ENCODE data around the gene PHF24.

Gene PHF24

DNA sequence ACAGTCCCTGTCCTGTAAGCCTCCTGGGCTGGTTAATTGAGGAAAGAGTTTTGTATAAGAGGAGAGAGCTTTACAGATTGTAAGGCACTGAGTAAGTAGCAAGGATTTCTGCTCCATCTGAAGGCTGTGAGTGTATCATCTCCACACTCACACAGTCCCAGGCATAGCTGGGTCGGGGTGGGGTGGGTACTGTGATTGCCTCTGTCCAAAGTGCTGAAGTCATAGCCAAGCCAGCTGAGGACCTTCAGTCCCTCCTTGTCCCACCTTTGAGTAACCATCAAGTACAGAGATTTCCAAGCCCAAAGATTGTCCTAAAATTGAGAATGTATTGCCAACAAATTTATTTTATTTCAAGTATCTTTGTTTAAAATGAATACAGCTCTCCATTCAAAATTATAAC lies 26.0 kb downstream of the PHF24 start:
- DNase-seq: no peak

DNA sequence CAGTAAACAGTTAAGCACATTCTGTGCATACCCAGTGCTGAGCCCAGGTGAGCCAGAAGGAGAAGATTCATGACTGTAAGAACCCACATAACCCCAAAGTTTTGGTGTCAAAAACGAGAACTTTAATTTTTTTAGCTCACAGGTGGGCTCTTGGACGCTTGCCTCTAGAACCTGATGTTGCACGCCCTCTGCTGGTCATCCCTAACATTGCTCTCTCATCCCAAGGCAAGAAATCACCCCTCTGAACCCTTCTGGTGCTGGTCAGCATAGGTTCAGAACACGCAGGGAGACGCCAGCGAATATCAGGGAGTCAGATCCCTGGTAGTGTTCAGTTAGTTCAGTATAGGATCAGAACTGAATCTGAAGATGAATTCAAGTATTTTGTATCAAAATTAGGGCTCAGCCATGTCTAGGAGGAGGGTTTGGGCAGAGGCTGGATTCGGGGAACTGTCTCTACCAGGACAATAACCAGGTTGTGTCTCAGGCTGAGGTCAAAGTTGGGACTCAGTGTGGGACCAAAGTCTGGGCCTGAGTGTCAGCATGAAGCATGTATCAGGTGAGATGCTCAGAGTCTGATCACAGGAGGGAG lies 27.3 kb downstream of the PHF24 start:
- DNase-seq: peak in 1 of 2 experiments; percentile 12

DNA sequence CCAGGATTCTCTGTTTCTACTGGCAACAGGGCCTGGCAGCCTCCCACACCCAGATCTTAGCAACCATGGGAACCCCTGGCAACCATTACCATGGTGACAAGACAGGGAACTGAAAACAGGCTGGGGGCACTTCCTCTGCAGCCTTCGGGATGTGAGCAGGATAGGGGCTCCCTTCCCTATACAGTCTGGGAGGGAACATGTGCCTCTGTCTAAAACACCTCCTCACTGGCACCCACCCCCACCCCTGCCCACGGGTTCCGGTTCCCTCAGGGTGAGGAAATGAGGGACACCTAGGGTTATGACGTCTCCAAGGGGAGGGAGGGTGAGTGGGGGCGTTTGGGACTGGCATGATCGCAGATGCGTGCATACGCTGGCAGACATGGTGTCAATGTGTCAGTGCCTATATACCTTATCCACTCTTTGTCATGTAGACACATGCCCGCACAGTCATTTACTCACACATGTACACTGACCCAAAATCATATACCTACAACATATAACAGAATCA lies 28.5 kb downstream of the PHF24 start:
- no peak for DNase-seq

DNA sequence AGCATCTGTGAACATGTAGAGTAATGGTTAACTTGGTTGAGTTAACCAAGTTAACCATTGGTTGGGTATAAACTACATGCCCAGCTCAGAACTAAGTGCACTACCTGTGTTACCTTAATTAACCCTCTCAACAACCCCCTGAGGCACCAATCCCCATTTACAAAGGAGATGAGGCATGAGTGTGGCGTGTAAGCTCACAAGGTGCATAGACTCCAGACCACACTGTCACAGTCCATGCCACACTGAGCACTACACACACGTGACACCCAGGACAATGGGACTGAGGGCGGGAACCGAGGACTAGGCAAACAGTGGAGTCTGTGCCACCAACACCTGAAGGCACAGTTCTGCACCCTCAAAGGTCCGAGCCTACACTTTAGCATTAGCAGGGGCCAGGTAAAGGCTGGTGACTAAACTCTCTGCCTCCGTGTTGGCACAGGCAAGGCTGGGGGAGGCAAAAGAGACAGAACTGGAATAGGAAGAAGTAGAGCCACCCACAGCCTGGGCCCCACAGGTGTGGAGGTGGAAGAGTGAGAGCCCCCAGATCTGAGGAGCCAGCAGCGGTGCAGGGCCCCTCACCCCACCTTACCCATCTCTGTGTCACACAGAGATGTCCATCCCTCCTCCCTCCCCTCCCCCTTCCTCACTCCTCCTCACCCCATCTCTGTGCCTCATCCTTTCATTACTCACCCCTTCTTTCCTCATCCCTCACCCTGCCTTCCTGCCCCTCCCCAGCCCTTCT lies 29.2 kb downstream of the PHF24 start:
- peak in 1 of 2 experiments; percentile 35 for DNase-seq

DNA sequence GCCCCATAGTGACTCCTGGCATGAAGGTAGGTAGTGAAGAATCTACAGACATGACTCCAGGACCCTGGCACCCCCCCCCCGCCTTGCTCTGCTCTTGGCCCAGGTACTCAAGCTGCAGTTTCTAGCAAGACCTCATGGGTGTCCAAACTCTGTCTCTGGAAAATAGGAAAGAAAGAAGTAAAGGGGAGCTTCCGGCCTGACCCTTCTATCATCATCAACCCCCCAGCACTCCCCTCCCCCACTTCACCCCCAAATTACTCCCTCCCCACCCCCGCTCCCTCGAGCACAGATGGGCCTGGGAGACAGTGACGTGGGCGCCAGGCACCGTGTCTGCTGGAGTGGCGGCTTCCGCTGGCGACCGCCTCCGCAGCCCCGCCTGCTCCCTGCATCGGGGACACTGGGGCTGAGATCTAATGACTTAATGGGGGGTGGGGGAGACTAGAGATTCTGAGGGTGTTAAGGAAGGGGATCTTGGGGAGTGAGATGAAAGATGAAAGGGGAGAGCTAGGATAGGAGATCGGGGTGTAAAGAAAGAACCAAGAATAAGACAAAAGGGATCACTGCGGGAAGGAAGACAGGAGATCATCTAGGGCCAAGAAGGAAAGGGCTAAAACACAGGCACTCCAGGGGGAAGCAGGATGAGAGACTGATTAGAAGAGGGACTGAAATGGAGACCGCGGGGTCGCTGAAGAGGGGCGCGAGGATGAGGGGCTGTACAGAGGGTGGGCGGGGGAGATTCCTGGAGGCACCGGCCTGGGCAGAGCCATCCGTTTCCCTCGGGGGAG lies 30.3 kb downstream of the PHF24 start:
- DNase-seq: no peak

DNA sequence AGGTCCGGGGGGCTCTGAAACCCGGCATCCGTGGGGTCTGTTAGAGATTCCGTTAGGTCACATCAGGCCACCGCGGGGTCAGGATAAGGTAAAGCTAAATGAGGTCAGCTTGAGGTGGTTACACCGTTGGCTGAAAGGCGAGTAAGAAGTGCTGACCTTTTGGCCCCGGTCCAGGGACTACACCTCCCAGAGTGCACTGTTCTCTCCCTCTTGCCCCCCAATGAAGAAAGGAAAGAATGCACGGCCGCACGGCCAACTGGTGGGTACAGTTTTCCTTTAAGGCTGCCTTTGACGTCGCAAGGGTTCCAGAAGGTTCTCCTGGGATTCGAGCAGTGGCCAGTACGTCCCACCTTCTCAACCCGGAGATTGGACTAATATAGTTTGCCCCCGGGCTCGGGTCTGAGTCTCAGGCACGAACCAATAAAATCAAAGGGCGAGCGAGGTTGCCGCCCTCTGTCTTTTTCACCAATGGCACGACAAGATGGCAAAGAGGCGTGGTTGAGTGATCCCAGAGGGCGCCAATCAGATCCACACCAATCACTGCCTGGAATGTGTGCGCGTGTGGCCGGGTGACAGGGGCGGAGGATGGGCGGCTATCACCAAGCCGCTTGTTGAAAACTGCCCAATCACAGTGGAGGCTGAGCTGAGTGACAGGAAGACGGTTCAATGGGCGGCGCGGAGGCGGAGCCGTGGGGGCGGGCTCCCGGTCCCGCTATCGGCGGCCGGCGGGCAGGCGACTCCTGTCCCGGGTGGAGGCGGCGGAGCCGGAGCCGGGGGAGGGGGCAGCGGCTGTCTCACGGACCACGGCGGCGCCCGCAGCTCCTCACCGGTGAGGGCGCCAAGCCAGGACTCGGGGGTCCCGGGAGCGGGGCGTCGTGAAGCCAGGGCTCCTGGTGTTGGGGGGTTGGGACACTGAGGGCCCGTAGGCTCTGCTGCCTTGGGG lies 31.2 kb downstream of the PHF24 start, which contains the start of gene DNAJB5:
DNAJB5 (plus strand) TSS at position 743 of the 943 bp plus-strand sequence. CDS start 886 bp downstream, outside the sequence.
- DNase-seq: peak; percentile 87 to 90

DNA sequence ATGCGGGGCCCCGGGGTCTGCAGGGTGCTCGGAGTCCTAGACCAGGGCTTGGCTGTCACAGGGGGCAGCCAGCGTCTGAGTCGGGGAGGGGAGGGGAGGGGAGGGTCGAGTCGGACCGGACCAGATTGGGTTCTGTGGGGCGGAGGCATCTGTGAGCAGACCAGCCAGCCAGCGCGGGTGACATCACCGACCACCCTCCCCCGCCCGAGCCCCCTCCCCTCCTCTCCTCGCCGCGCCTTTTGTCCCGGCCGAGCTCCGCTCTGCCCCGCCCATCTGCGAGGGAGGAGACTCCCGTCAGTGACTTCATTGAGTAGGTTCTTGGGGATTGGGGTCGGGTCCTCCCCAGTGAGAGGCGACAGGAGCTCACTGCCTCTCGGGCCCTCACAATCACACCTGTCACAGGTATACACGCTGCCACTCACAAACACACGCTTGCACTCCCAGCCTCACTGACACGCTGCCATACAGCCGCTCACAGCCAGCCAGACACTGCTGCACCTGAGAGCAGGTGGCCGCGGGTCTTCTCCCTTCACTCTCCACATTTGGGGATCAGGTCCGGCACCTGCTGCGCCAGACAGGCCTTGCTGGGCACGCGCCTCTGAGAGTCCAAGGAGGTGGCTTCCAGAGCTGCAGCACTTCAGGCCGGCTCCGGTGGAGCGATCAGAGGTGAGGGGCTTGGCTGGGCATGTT lies 32.0 kb downstream of the PHF24 start:
- peak in 1 of 2 experiments; percentile 24 for DNase-seq

DNA sequence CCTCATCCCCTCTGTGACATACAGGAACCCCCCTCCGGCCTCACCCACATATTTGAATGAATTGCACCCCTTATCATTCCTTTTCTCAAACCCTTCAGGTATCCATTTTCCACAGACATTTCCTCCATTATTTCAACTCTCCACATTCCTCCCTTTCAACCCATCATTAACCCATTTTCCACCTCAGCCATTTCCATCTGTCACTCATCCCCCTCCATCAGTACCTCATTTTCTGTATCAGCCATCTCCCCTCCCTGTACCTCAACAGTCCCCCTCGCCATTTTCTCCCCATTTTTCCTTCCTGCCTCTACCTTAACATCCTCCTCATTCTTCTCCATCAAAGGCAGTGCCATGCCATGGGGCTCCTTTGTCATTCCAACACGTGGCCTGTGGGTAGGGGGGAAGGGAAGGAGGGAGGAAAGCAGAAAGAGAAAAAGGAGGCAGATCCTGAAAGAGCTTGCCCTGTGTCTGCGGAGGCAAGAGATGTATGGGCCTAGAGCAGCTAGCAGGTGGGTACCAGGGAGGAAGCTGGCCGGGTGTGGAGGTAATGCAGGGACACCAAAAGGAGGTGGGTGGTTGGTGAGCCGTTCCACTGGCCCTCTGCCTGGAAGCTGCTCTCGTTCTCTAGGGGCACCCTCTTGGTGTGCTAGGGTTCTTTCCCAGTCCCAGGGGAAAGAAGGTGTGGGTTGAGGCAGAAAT lies 33.0 kb downstream of the PHF24 start:
- DNase-seq: no peak

DNA sequence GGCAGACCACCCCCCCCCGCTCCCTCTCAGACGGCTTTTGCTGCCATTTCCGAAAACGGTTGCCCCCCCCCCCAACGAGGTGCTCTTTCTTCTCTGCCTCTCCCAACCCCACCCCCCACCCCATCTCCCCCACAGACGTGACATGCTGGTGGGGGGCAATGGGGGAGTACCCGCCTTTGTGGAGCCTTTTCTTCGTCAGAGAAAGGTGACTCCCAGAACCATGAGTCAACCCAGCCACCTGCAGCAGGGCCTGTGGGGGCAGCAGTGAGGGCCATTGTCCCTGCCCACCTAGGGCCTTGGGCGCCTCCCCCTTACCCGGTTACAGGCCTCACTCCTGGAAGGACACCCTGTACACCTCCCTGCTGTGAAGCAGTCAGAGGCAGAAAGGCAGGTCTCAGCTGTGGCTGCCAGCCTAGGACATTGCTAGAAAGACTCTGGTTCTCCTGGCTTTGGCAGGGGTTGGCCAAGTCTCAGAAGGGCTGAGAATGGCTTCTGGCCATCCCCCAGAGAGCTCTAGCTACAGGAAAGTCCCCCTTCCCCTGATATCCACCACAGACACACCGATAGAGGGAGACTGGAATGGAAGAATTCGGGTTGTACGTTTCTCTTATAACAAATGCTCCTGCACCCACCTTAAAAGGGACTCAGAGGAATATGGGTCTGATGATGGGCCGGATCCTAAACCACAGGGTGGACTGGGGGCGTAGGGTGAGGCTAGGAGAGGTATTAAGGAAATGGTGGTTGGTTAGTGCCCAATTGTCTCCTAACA lies 33.7 kb downstream of the PHF24 start:
- no peak for DNase-seq

DNA sequence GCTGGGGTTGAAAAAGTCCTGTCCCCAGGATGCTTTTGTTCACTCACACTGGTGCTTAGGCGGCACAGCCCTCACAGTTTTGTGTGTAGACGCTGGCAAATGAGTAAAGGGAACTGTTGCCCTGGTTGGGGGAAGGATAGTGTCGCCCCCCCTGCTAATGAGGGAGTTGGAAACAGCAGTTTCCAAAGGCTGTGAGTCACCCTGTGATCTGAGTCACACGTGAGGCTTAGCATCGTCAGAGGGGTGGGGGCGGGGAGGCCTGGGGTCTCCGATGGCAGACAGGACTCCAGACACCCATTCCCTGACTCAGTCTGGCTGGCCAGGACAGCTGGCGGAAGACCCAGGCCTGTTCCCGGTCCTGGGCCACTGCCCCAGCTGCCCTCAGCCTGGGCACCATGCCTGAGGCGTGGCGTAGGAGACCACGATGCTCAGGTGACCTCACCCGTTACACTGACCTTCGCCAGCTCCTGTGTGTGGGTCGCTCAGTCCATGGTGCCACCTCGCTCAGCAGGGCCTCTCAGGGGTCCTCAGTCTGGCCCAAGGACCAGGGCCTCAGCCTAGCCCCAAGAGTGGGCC lies 34.4 kb downstream of the PHF24 start:
- DNase-seq: no peak

DNA sequence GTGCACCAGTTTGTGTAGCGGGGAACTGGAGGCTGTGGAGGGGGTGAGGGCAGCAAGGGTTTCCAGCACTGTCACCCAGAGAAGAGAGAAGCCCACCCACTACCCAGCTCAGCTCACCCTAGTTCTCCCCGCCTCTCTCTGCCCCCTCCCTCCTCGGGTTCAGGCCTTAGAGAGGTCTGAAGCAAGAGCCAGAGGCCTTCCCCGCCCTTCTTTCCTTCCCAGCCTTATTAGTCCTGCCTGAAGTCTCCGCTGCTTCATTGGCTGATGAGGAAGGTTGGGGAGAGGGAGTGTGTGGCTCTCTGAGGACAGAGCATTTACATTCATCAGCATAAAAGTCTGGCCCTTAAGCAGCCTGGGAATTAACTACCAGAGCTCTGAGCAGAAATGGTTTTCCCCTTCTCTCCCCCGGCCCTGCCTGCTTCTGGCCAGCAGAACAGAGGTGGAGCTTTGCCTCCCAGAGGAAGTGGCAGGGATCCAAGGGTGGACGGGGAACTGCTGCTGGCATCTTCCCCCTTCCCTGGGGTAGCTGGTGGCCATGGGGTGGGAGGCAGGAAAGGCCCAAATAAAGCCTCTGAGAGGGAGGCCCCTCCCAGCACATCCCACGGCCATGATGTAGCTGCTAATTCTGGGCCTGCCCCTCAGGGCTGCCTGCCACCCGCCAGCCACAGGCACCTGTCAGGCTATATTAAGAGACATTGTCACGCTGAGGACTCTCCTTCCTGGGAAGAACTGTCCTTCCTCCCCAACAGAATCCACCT lies 35.6 kb downstream of the PHF24 start:
- DNase-seq: no peak

DNA sequence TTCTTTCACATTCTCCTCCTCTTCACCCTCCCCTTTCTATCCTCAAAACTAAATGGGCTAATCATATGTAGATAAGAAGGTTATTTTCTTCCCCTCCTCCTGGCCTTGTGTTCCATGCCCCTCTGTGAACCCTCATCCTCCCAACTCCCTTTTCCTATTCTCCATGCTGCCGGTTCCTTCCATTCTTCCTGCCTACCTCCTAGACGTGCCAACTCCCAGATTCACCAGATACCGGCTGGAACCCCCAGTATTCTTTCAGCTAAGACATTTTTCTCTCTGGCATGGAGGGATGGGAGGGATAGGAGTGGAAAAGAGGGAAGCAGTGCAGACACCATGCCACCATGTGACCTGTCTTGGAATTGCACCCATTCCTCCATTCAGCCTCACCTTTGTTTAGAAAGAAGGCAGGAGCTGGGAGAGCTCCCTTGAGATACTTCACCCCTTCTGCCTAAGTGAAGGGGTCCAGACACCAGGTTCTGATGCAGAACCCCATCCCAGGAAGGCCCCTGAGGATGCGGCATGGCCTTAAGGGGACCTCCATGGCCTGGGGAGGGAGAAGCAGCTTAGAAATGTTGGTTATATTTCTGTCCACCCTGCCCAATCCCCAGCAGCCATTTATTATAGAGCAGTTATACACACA lies 36.3 kb downstream of the PHF24 start:
- no peak for DNase-seq

DNA sequence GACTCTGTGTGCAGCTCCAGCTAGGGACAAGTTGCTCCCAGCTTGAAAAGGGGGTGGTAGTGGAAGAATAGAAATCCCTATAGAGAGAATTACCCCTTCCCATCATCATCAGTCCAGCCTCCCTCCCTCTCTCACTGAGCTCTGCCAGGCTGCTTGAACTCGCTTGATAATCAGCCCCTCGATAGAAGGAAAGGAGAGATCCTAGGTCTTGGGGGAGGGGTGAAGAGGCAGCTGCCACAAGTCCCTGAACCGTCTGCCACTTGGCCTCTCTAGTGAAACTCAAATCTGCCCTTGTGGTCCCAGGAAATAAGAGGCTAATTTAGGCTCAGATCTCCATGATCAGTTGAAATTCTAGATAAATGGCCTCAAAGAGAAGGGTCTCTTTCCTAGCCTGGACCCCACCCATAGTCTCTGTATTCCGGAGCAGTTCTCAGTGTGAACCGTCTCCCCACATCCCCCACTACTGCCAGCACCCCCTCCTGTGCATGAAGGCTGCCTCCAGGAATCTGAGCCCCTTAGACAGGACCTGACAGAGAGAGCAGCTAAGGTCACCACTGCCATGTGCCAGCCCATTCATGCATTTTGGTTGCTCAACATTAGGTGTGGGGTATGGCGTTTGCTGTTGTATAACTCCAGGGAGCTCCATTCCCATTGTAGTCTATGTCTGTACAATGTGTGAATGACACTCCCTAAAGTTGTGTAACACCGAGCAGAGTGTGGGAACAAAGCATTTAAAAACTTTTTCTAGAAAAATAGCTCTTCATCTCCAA lies 37.0 kb downstream of the PHF24 start:
- no peak for DNase-seq

DNA sequence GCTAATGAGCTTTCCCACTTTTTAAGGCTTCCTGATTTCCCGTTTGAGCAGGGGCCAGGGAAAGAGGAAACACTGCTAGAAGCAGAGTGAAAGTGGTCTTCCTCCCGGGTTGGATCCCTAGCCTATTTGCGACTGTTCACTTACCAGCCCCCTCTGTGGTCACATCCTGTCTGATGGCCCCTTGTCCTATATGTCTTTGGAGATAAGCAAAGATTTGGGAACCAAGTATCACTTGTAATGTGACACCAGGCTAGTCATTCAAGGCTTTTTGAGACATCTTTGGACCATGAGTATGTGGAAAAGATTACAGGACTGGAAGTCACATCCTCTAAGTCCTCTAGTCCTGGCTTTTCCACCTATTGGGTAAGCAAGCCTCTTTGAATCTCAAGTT lies 37.6 kb downstream of the PHF24 start:
- no peak for DNase-seq

DNA sequence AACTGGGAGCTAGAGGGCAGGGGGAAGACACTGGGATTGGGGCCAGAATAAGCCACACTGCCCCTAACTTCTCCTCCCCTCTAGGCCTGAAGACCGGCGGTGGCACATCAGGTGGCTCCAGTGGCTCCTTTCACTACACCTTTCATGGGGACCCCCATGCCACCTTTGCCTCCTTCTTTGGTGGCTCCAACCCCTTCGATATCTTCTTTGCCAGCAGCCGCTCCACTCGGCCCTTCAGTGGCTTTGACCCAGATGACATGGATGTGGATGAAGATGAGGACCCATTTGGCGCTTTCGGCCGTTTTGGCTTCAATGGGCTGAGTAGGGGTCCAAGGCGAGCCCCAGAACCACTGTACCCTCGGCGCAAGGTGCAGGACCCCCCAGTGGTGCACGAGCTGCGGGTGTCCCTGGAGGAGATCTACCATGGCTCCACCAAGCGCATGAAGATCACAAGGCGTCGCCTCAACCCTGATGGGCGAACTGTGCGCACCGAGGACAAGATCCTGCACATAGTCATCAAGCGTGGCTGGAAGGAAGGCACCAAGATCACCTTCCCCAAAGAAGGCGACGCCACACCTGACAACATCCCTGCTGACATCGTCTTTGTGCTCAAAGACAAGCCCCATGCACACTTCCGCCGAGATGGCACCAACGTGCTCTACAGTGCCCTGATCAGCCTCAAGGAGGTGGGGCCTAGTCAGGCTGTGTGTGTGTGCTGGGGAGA lies 38.3 kb downstream of the PHF24 start:
- no peak for DNase-seq

DNA sequence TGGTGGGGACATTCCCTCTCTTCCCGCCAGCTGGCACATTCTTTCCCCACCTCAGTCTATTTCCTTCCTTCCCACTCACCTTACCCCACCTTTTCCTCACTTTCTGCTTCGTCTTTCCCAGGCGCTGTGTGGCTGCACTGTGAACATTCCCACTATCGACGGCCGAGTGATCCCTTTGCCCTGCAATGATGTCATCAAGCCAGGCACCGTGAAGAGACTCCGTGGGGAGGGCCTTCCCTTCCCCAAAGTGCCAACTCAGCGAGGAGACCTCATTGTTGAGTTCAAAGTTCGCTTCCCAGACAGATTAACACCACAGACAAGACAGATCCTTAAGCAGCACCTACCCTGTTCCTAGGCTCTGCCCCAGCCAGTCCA lies 38.8 kb downstream of the PHF24 start:
- no peak for DNase-seq

DNA sequence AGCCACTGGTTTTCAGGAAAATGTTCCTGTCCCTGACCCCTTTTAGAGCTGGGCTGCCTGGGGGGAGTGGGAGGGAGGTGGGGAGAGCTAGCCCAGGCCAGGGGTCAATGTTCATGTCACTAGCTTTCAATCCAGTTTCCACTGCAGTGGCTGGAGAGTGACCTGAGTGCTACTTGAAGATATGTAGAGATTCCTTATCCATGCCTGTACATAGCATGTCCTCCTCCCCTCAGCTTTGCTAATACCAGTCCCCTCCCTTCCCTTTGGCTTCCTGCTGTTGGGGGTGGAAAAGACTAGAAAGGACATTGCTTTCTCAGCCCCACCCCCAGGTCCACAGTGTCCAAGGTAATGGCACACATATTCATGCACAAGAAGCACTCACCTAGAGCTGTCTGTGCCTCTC lies 39.3 kb downstream of the PHF24 start:
- no peak for DNase-seq
